HG03280 (cell line): ENCODE results near the gene PRDX6.
A peak's percentile ranks its signal among the peaks of the same experiment; 100 is the strongest.
"Not testable (repeated sequence)": the region's sequence is repeated elsewhere in the genome, so short reads cannot be mapped to it uniquely, and the experiment has no call there.

ENCODE experiments used
- ATAC-seq: cut with Tn5 transposase; IDR thresholded peaks from one replicate; pipeline ENCODE4 v1.9.1; 2021; ENCODE audit warnings: mild to moderate bottlenecking, moderate library complexity; ENCODE audit not compliant: unreplicated experiment

Gene PRDX6

GRCh38 chr1:173464185-173464584 lies 12.9 kb upstream of the PRDX6 start:
- ATAC-seq: not testable (repeated sequence)

GRCh38 chr1:173467426-173467825 lies 9.7 kb upstream of the PRDX6 start:
- no peak for ATAC-seq

- no peak for ATAC-seq
Measured at GRCh38 chr1:173469656-173470055, 7.5 kb upstream of the PRDX6 start.

GRCh38 chr1:173470608-173471007 lies 6.5 kb upstream of the PRDX6 start:
- no peak for ATAC-seq

GRCh38 chr1:173473599-173474011 lies 3.5 kb upstream of the PRDX6 start:
- no peak for ATAC-seq

- no peak for ATAC-seq
Measured at GRCh38 chr1:173474097-173474779, 2.9 kb upstream of the PRDX6 start.

- not testable (repeated sequence) for ATAC-seq
Measured at GRCh38 chr1:173474780-173475421, 2.2 kb upstream of the PRDX6 start.

- no peak for ATAC-seq
Measured at GRCh38 chr1:173475564-173476196, 1.5 kb upstream of the PRDX6 start.

GRCh38 chr1:173476197-173476664 lies 904 bp upstream of the PRDX6 start:
- ATAC-seq: no peak

GRCh38 chr1:173476665-173477285 lies 360 bp upstream of the PRDX6 start:
- peak; percentile 98 for ATAC-seq

GRCh38 chr1:173478094-173478674 lies 1.0 kb downstream of the PRDX6 start:
- ATAC-seq: no peak

- no peak for ATAC-seq
Measured at GRCh38 chr1:173479649-173480048, 2.5 kb downstream of the PRDX6 start.

GRCh38 chr1:173481195-173481772 lies 4.1 kb downstream of the PRDX6 start:
- ATAC-seq: no peak

GRCh38 chr1:173482683-173483082 lies 5.5 kb downstream of the PRDX6 start:
- ATAC-seq: no peak

- no peak for ATAC-seq
Measured at GRCh38 chr1:173484276-173484675, 7.1 kb downstream of the PRDX6 start.

- ATAC-seq: no peak
Measured at GRCh38 chr1:173485401-173485800, 8.3 kb downstream of the PRDX6 start.

GRCh38 chr1:173488001-173488400 lies 10.9 kb downstream of the PRDX6 start:
- no peak for ATAC-seq

- no peak for ATAC-seq
Measured at GRCh38 chr1:173489149-173489600, 12.0 kb downstream of the PRDX6 start.

GRCh38 chr1:173489929-173490328 lies 12.8 kb downstream of the PRDX6 start:
- no peak for ATAC-seq

GRCh38 chr1:173491508-173491907 lies 14.4 kb downstream of the PRDX6 start:
- ATAC-seq: no peak

- ATAC-seq: not testable (repeated sequence)
Measured at GRCh38 chr1:173493125-173493524, 16.0 kb downstream of the PRDX6 start.
